IPS DF 19.7 (cell line): Measurements from ENCODE around the gene NCOA1.

Experiments
- DNase-seq: peaks from one replicate; pipeline ENCODE4 v3.0.0-alpha.2; 2013; ENCODE audit warnings: low read depth, low spot score

Gene NCOA1

GRCh38 chr2:24739354-24740025, 248.4 kb downstream of the NCOA1 start:
- DNase-seq: no peak

GRCh38 chr2:24740142-24740541, 249.1 kb downstream of the NCOA1 start:
- no peak for DNase-seq

GRCh38 chr2:24742730-24743129, 251.7 kb downstream of the NCOA1 start:
- DNase-seq: no peak

- no peak for DNase-seq
Observed at GRCh38 chr2:24743924-24744323, 252.9 kb downstream of the NCOA1 start.

GRCh38 chr2:24744356-24744755, 253.3 kb downstream of the NCOA1 start:
- DNase-seq: no peak

GRCh38 chr2:24745825-24746224, 254.8 kb downstream of the NCOA1 start:
- DNase-seq: no peak

- DNase-seq: no peak
Observed at GRCh38 chr2:24747299-24747698, 256.2 kb downstream of the NCOA1 start.

- DNase-seq: peak; percentile 9
Observed at GRCh38 chr2:24749069-24749691, 258.1 kb downstream of the NCOA1 start.

GRCh38 chr2:24754985-24755705, 264.1 kb downstream of the NCOA1 start:
- no peak for DNase-seq

GRCh38 chr2:24756789-24757188, 265.7 kb downstream of the NCOA1 start:
- no peak for DNase-seq

GRCh38 chr2:24761866-24762265, 270.8 kb downstream of the NCOA1 start:
- no peak for DNase-seq

GRCh38 chr2:24762518-24762917, 271.5 kb downstream of the NCOA1 start:
- no peak for DNase-seq

- DNase-seq: no peak
Observed at GRCh38 chr2:24763843-24764242, 272.8 kb downstream of the NCOA1 start.

GRCh38 chr2:24766609-24767008, 275.6 kb downstream of the NCOA1 start:
- no peak for DNase-seq

- DNase-seq: no peak
Observed at GRCh38 chr2:24768013-24768412, 277.0 kb downstream of the NCOA1 start.

- DNase-seq: no peak
Observed at GRCh38 chr2:24768601-24769000, 277.5 kb downstream of the NCOA1 start.

- no peak for DNase-seq
Observed at GRCh38 chr2:24771061-24771460, 280.0 kb downstream of the NCOA1 start.

GRCh38 chr2:24771764-24772586, 280.9 kb downstream of the NCOA1 start:
- DNase-seq: no peak

GRCh38 chr2:24774373-24774772, 283.3 kb downstream of the NCOA1 start:
- no peak for DNase-seq

GRCh38 chr2:24779116-24779515, 288.1 kb downstream of the NCOA1 start:
- DNase-seq: no peak

GRCh38 chr2:24783641-24784040, 292.6 kb downstream of the NCOA1 start:
- DNase-seq: no peak
